Measurements from ENCODE around the gene HECW1.
"Not testable (repeated sequence)": the region's sequence is repeated elsewhere in the genome, so short reads cannot be mapped to it uniquely, and the experiment has no call there.

HECW1 gene

DNA sequence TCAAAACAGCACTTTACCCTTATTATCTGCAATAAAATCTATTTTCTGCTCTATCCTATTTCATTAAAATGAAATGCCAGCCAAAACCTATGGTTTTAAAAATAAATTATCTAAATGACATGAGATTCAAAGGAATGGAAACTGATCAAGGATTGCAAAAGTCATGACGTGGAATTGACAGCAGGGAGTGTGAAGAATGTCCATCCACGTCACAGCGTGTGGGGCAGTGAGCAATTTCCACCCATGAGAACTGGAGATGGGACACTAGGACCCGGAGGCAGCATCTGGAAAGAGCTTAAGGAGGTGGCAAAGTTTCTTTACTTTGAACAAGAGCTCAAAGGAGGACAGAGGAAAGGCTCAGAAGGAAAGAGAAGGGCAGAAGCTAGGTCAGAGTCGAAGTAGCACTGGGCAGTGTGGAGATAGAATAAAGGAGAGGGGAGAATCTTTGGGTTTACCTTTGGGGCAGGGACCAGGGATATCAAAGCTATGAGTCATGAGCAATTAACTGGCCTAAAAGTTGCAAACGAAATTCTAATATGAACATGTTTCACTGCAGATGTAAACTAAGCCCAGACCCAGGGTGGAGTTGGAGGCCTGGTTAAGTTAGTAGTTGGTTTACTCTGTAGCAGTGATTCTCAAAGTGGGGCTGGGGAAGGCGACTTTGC, 445.5 kb downstream of the HECW1 start:
- DNase-seq = no peak

- DNase-seq = no peak
Measured at GRCh38 chr7:43559171-43559945, 446.9 kb downstream of the HECW1 start.

DNA sequence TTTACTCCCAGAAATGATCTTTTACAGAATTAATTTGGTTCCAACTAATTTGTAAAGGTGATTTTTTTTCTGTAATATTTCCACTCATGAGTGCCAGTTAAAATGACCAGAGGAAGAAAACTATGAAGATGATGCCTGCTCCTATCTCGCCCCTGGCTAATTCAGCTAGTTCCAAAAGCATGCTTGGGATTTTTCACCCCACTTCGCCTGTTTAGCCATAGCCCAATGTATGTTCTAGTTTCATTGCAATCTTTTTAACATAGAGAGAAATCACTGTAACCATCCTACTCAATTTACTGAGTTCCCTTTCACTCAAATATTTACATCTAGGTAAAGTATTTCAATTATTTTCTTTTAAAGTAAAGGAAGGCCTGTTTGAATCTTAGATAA, 447.5 kb downstream of the HECW1 start:
- DNase-seq = no peak

- DNase-seq = no peak
Measured at GRCh38 chr7:43560742-43561330, 448.4 kb downstream of the HECW1 start.

GRCh38 chr7:43562383-43562782, 449.9 kb downstream of the HECW1 start:
- no peak for DNase-seq

GRCh38 chr7:43565786-43566185, 453.3 kb downstream of the HECW1 start:
- DNase-seq = no peak

- DNase-seq = no peak
Measured at GRCh38 chr7:43568529-43568928, 456.1 kb downstream of the HECW1 start.

DNA sequence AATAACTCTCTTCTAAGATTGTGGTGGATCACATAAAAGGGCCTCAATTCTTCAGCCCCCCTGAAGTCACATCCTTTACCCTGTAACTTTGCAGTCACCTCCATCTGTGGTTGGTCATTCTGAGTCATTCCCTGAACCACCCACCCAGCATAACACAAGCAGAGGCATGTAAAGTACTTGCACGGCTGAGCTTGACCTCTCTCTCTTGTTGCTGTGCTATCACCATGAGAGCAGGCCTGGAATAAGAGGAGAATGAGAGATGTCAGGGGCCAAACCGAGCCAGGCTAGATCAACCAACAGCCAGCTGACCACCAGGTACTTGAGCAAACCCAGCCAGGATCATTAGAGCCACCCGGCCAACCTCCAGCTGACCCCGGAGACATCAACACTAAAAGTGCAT, 457.0 kb downstream of the HECW1 start:
- DNase-seq = no peak

- no peak for DNase-seq
Measured at GRCh38 chr7:43570688-43571365, 458.4 kb downstream of the HECW1 start.

DNA sequence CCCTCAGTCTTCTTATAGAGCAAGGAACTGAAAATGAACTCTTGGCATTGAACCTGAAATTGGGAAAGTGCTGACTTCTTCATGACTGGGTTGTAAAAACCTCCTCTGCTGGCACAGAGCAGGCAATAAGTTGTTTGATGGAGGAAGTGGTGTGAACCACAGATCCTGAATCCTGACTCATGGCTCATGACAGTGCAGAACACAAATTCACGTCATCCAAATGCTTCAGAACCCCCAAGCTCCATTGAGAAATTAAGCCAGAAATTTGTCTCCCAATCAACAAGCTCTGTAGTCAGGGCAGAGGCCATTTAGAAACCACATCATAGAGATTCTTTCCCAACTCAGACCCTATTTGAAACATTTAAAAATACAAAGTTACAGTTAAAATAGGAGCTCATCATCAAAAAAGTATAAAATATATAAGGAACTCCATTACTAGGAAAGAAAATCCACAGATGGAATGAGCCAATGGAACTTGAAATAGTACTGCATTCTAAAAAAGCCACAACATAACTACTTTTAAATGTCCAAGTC, 460.1 kb downstream of the HECW1 start:
- no peak for DNase-seq

DNA sequence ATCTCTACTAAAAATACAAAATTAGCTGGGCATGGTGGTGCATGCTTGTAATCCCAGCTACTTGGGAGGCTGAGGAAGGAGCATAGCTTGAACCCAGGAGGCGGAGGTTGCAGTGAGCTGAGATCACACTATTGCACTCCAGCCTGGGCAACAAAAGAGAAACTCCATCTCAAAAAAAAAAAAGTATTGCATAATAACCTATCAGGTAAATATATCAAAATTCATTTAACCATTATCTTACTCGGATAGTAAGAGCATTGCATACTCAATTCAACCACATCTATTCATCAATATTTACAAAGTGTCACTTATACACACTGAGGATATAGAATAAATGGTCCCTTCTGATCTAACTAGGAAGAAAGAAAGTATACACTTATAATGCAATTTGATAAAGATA, 461.4 kb downstream of the HECW1 start:
- DNase-seq = not testable (repeated sequence)

DNA sequence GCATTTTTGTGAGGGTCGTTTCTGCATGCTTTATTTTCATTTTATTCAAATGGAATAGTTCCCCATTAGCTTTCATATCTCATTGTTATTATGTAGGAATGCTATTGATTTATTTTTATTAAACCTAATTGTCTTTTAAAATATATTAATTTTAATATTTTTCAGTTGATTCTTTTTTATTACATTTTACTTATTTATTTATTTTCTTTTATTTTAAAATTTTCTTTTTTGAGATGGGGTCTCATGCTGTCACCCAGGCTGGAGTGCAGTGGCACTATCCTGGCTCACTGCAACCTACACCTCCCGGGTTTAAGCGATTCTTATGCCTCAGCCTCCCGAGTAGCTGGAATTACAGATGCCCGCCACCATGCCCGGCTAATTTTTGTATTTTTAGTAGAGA, 463.1 kb downstream of the HECW1 start:
- DNase-seq = no peak

- DNase-seq = no peak
Measured at GRCh38 chr7:43576241-43576640, 463.8 kb downstream of the HECW1 start.

DNA sequence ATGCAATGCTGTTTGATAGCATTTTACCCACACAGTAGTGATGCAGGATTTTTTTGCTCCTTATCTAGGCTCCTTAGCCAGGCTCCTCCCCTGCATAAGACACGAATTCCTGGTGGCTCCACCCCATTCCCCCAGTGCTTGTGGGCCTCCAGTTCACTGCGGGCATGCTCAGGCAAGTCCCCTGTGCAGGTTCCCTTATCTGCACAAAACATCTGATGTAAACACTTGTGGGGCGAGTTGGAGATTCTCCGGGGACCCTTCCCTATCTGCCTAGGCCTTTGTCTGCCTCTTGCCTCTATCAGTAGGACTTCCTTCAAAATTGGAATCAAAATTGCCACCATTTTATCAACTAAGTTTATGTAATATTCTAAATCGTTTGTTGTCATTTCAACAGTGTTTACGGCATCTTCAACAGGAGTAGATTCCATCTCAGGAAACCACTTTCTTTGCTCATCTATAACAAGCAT, 465.1 kb downstream of the HECW1 start:
- DNase-seq = no peak

DNA sequence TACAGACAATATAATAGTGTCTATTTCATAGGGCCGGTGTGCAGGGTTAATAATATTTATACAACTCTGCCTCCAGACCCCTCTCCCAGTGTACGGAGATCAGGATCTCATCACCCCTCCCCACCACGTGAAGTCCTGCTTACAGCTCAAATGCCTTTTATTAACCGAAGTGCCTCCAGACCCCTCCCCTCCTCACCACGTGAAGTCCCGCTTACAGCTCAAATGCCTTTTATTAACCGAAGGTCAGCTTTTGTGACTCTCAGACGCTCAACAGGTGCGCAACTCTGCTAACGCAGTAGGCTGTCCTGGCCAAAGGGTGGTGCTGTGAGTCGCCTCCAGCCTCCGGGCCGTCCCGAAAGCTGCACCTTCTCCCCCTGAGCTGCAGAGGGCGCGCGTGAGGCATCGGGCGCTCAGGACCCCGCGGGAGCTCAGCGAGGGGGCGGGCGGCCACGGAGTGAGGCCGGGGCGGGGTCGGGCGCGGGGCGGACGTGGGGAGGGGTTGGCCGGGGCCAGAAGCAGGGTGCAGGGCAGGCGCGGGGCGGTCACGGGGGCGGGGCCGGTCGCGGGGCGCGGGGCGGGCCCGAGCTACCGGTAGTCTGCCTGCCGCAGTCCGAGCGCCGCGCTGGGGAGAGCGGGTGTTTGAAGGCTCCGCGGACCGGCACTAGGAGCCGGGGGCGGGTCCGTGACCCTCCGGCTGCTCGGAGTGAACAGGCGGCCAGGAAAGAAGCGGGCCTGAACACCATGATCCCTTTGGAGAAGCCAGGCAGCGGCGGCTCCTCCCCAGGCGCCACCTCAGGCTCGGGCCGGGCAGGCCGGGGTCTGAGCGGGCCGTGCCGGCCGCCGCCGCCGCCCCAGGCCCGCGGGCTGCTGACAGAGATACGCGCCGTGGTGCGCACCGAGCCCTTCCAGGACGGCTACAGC, 470.3 kb downstream of the HECW1 start, which contains the start of gene STK17A:
Gene STK17A (plus strand): TSS at position 606 of the 921 bp plus-strand sequence. CDS start 136 bp downstream, at position 742.
- peak; percentile 53 for DNase-seq

GRCh38 chr7:43583424-43584194, 471.2 kb downstream of the HECW1 start:
- no peak for DNase-seq

DNA sequence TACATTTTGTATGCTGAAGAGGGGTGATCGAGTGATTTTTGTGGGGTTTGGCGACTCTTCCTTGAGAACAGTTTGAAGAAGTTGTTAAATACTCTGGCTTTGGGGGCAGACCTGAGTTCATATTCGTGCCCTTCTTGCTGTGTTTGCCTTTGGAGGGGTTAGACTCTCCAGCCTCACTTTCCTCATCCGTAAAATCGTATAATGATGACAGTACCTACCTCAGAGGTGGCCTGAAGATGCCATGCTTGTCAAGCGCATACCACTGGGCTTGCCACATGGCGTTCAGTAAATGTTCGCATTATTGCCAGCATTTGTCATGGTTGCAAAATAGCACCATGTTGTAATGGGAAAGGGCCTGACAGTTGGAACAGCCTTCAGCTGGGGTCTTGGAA, 471.7 kb downstream of the HECW1 start:
- no peak for DNase-seq

DNA sequence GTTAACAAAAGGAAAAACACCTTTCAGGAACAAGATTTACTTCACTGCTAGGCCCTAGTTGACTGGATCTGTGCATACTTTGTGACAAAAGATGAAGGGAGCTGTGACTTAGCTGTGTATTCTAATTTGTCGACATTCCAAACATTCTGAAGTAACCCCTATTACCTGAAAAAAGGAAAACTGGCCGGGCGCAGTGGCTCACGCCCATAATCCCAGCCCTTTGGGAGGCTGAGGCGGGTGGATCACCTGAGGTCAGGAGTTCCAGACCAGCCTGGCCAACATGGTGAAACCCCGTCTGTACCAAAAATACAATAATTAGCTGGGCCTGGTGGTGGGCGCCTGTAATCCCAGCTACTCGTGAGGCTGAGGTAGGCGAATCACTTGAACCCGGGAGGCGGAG, 472.3 kb downstream of the HECW1 start:
- not testable (repeated sequence) for DNase-seq

DNA sequence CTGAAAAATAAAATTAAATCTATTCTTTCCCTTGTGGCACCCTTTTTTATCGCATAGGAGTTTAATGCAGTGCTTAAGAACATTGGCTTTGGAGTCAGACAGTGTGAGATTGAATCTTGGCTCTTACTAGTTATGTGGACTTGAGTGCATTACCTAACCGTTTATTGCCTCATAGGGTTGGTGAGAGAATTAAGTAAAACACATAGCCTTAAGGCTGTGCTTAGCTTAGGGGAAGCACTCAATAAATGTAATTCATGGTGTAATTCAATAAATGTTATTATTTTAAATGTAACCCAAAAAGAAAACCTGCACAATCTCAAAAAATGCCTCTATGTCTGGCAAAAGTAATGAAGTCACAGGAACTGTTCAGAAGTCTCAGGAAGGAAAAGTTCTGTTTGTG, 473.1 kb downstream of the HECW1 start:
- no peak for DNase-seq

- no peak for DNase-seq
Measured at GRCh38 chr7:43586251-43586900, 473.9 kb downstream of the HECW1 start.

All from 8988T (cell line).